Large intestine (tissue), 3 donors: ENCODE results near the gene IFNA4. TPM values are rescaled to one million over a fixed set of nuclear protein-coding genes. Genes with fewer than 3 reads are reported as not detected.
"Not testable (repeated sequence)": the region's sequence is repeated elsewhere in the genome, so short reads cannot be mapped to it uniquely, and the experiment has no call there.

Experiments used
- DNase-seq, 2 donors: peaks; one replicate each; pipeline versions ENCODE4 v3.0.0 to v3.0.0-alpha.2; 2013
- H3K27ac ChIP-seq: one replicate; pipeline ENCODE4 v1.5.1; 2013; ENCODE audit warnings: low read length
- H3K27me3 ChIP-seq: 2 replicates; pipeline ENCODE4 v1.6.1; 2013; ENCODE audit warnings: low read length; ENCODE audit not compliant: control insufficient read depth, insufficient read depth
- H3K36me3 ChIP-seq: 2 replicates; pipeline ENCODE4 v1.6.1; 2013; ENCODE audit warnings: low read length; ENCODE audit not compliant: control insufficient read depth, insufficient read depth
- H3K4me1 ChIP-seq: one replicate; pipeline ENCODE4 v1.6.1; 2013; ENCODE audit warnings: low read length; ENCODE audit not compliant: control insufficient read depth, insufficient read depth
- H3K4me3 ChIP-seq: one replicate; pipeline ENCODE4 v1.5.1; 2013; ENCODE audit warnings: low read length
- H3K9me3 ChIP-seq: one replicate; pipeline ENCODE4 v1.6.1; 2013; ENCODE audit warnings: mild to moderate bottlenecking, low read depth, low read length, moderate library complexity; ENCODE audit not compliant: control insufficient read depth
- WGBS: methylation state at CpG from one replicate; pipeline ENCODE4 v1.1.5; 2013; ENCODE audit warnings: low lambda C conversion rate; ENCODE audit not compliant: insufficient coverage; 5-methylcytosine and 5-hydroxymethylcytosine counted together
- polyA plus RNA-seq: library from polyadenylated mRNA; unstranded; fragments of 120-200 nt; gene quantifications from one replicate; pipeline ENCODE4 v1.2.1, GENCODE V29; 2013

Gene IFNA4
- polyA plus RNA-seq, 1 donor: not detected

DNA sequence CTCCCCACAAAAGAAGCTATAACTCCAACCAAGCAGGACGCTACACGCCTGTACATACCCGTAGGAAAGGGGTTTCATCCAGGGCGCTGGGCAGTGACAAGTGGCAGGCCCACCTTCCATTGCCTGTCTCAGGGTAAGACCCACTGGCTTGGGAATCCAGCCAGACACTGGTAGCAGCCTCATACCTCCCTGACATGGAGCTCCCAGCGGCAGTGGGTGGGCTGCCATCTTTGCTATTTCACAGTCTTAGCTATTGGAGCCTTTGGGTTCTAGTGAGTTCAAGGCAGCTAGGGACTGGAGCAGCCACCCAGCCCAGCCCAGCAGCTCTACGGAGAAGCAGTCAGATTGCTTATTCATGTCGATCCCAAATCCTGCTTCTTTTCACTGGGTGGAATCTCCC, 22.9 kb upstream of the IFNA4 start:
- H3K27me3 ChIP-seq: no peaks in the 10 kb centered on the region
- WGBS: no CpG with 5 or more reads among the region's 7 CpGs
- H3K9me3 ChIP-seq: no peaks in the 10 kb centered on the region
- DNase-seq: no peak
- no peak overlapping the region for H3K4me3 ChIP-seq
- H3K36me3 ChIP-seq: no peaks in the 10 kb centered on the region
- no peak overlapping the region for H3K27ac ChIP-seq
- no peaks in the 10 kb centered on the region for H3K4me1 ChIP-seq

DNA sequence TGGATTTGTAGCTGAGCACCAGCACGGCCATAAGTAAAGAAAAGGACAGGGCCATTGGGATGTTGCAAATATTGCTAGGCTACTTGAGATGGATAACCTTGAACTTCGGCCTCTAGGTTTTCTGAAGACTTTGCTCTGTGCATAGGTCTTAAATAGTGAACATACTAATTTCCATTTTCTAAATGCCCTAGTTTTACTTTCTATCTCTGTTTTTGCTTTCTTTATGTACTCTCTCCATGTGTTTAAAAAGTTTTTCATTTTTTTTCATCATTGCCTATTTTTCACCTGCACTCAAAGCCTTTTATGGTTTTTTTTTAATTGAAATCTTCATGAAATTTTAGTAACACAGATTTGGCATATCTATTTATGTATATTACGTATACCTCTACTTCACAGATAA, 19.7 kb upstream of the IFNA4 start, which contains the start of gene IFNA10:
Gene IFNA10, minus strand, starts transcription at position 101 of the 400 bp plus-strand sequence. Its CDS starts 46 bp downstream, at position 55.
- not testable (repeated sequence) for DNase-seq, H3K27ac ChIP-seq, H3K27me3 ChIP-seq, H3K4me1 ChIP-seq, H3K4me3 ChIP-seq, H3K9me3 ChIP-seq, H3K36me3 ChIP-seq
- 100% methylated on average over 1 of the region's 3 CpGs for WGBS

DNA sequence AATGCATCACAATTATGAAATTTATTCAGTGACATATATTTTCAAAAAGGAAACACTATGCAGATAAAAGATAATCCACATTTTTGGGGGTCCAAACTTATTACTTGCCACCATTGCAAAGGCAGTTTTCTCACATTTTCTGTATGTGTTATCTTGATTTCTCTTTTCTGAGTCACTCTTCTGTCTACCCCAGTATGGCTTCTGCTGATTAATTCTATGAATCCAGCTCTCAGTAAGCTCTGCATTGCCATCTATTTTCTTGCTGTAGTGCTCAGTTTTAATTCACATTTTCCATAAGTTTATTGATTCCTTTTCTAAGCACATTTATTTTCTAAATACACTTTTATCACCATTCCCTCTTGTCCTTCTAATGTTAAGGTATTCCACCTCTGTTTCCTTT, 17.8 kb upstream of the IFNA4 start:
- Histone ChIP-seq H3K36me3 (no peaks in the 10 kb centered on the region), H3K4me1 (no peaks in the 10 kb centered on the region), H3K27me3 (no peaks in the 10 kb centered on the region), H3K9me3 (no peaks in the 10 kb centered on the region), H3K4me3 (no peak overlapping the region), H3K27ac (no peak overlapping the region)
- no peak for DNase-seq

DNA sequence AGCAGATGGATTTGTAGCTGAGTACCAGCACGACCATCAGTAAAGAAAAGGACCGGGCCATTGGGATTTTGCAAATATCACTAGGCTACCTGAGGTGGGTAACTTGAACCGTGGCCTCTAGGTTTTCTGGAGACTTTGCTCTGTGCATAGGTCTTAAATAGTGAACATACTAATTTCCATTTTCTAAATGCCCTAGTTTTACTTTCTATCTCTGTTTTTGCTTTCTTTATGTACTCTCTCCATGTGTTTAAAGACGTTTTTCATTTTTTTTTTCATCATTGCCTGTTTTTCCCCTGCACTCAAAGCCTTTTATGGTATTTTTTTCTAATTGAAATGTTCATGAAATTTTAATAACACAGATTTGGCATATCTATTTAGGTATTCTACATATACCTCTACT, 14.7 kb upstream of the IFNA4 start, which contains the start of gene IFNA7:
Gene IFNA7, minus strand, starts transcription at position 101 of the 400 bp plus-strand sequence. Its CDS starts 40 bp downstream, at position 61.
- not testable (repeated sequence) for H3K36me3 ChIP-seq, H3K27me3 ChIP-seq, H3K4me3 ChIP-seq, H3K27ac ChIP-seq, H3K9me3 ChIP-seq, DNase-seq, H3K4me1 ChIP-seq
- 73% methylated on average over 2 of the region's 4 CpGs for WGBS

DNA sequence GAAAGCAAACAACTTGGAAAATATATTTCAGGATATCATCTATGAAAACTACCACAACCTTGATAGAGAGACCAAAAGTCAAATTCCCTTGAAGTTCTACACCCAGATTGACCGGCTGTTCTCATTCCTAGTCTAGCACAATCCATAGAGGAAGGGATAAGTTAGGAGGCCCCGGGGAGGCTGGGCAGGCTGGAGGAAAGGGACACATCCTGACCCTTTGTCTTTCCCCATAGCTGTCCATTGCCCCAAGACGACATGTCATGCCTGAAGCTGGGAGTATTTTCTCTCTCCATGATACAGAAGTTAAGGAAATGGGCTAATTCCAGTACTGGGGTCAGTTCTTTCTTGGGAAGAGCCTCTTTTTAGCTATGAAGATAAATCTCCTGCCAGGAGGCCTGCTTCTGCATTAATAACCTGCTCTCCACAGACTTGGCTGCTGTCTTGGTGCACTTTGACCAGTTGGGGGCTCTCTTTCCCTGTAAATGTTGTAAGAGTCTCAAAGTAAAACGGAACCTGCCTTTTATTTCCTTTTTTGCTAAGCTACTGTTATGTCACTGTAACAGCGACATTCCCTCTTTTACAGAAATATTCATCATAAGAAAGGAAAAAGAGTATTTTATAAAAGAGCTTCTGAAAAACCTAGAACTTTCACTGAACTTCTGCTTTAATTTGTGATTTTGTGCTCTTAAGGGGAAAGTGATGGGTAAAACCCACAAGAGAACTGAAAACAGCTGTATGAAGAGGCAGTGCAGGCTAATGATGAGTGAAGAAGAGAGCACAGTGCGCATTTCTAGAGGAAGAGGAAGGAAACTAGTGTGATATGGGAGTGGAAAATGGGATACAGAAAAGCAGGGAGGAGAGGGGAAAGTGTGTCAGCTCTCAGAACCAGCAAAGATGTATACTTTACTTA, 7.7 kb upstream of the IFNA4 start:
- not testable (repeated sequence) for H3K36me3 ChIP-seq, H3K27me3 ChIP-seq, H3K27ac ChIP-seq, H3K9me3 ChIP-seq, H3K4me1 ChIP-seq, H3K4me3 ChIP-seq, DNase-seq
- WGBS: no CpG with 5 or more reads among the region's 6 CpGs

DNA sequence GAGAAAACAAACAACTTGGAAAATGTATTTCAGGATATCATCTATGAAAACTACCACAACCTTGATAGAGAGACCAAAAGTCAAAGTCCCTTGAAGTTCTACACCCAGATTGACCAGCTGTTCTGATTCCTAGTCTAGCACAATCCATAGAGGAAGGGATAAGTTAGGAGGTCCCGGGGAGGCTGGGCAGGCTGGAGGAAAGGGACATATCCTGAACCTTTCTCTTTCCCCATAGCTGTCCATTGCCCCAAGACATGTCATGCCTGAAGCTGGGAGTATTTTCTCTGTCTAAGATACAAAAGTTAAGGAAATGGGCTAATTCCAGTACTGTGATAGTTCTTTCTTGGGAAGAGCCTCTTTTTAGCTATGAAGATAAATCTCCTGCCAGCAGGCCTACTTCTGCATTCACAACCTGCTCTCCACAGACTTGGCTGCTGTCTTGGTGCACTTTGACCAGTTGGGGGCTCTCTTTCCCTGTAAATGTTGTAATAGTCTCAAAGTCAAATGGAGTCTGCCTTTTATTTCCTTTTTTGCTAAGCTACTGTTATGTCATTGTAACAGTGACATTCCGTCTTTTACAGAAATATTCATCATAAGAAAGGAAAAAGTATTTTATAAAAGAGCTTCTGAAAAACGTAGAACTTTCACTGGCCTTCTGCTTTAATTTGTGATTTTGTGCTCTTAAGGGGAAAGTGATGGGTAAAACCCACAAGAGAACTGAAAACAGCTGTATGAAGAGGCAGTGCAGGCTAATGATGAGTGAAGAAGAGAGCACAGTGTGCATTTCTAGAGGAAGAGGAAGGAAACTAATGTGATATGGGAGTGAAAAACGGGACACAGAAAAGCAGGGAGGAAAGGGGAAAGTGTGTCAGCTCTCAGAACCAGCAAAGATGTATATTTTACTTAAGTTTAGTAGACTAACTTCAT, 4.3 kb downstream of the IFNA4 start:
- H3K27me3 ChIP-seq, H3K4me1 ChIP-seq, H3K36me3 ChIP-seq, H3K27ac ChIP-seq, H3K9me3 ChIP-seq, H3K4me3 ChIP-seq: not testable (repeated sequence)
- whole genome bisulfite sequencing: 45% methylated on average over 3 of the region's 4 CpGs
- DNase-seq: peak; percentile 5 to 33

DNA sequence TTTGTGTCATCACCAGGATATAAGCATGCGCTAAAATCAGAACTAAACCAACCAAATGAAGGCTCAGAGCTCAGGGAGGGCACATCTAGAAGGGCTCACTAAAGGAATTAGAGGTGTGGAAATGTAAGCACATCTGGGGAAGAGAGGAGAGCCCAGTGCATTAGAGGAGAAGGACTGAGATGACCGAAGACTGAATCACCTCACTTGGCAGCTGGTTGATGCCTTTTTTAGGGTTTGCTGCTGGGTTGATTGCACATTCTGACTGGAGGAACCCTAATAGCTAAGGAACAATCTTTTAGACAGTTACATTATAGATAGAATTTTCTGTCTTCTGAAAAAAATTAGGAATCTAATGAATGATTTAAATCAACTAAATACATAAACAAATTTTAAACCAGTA, 12.7 kb downstream of the IFNA4 start:
- Histone ChIP-seq H3K4me1 (no peaks in the 10 kb centered on the region), H3K27ac (no peak overlapping the region), H3K27me3 (no peaks in the 10 kb centered on the region), H3K9me3 (no peaks in the 10 kb centered on the region), H3K36me3 (no peaks in the 10 kb centered on the region), H3K4me3 (no peak overlapping the region)
- DNase-seq: no peak
- no CpG with 5 or more reads among the region's 2 CpGs for WGBS

DNA sequence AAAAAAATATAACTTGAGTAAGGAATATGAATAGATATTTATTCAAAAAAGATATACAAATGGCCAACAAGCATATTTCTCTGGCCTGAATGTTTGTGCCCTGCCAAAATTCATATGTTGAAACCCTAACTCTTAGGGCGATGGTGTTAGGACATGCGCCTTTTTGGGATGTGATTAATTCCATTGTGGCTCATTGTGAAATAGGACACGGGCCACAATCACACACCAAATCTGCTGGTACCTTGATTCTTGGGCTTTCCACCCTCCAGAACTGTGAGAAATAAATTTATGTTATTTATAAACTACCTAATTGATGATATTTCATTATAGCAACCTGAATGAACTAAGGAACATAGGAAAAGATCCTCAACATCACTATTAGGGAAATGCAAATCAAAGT, 15.2 kb downstream of the IFNA4 start:
- H3K27me3 ChIP-seq: no peaks in the 10 kb centered on the region
- H3K4me3 ChIP-seq: no peak overlapping the region
- no peaks in the 10 kb centered on the region for H3K36me3 ChIP-seq
- WGBS: no CpG with 5 or more reads among the region's 3 CpGs
- no peaks in the 10 kb centered on the region for H3K9me3 ChIP-seq
- no peak for DNase-seq
- no peaks in the 10 kb centered on the region for H3K4me1 ChIP-seq
- H3K27ac ChIP-seq: no peak overlapping the region

DNA sequence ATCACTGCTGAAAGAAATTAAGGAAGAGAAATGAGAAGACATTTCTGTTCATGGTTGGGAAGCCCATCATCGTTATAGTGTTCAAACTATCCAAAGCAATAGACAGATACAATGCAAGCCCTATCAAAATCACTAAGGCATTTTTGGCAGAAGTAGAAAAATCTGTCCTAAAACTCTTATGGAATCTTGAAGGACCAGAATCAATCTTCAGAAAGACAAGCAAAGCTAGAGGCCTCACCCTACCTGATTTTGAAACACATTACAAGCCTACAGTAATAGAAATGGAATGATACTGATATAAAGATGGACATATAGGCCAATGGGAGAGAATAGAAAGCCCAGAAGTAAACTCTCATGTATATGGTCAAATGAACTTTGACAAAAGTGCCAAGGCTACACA, 16.0 kb downstream of the IFNA4 start:
- no peaks in the 10 kb centered on the region for H3K36me3 ChIP-seq
- no peak overlapping the region for H3K27ac ChIP-seq
- WGBS: no CpG with 5 or more reads among the region's 1 CpG
- no peak overlapping the region for H3K4me3 ChIP-seq
- H3K9me3 ChIP-seq: no peaks in the 10 kb centered on the region
- H3K27me3 ChIP-seq: no peaks in the 10 kb centered on the region
- H3K4me1 ChIP-seq: no peaks in the 10 kb centered on the region
- DNase-seq: no peak

DNA sequence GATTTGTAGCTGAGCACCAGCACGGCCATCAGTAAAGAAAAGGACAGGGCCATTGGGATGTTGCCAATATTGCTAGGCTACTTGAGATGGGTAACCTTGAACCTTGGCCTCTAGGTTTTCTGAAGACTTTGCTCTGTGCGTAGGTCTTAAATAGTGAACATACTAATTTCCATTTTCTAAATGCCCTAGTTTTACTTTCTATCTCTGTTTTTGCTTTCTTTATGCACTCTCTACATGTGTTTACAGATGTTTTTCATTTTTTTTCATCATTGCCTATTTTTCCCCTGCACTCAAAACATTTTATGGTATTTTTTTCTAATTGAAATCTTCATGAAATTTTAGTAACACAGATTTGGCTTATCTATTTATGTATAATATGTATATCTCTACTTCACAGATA, 20.8 kb downstream of the IFNA4 start, which contains the start of gene IFNA21:
Gene IFNA21, minus strand, starts transcription at position 101 of the 400 bp plus-strand sequence. Its CDS starts 48 bp downstream, at position 53.
- not testable (repeated sequence) for H3K4me3 ChIP-seq, H3K36me3 ChIP-seq, H3K27me3 ChIP-seq, DNase-seq, H3K9me3 ChIP-seq, H3K27ac ChIP-seq, H3K4me1 ChIP-seq
- WGBS: no CpG with 5 or more reads among the region's 2 CpGs
